ENCODE measurements around the gene MC1R.
"Not testable (repeated sequence)": the region's sequence is repeated elsewhere in the genome, so short reads cannot be mapped to it uniquely, and the experiment has no call there.

Gene MC1R

DNA sequence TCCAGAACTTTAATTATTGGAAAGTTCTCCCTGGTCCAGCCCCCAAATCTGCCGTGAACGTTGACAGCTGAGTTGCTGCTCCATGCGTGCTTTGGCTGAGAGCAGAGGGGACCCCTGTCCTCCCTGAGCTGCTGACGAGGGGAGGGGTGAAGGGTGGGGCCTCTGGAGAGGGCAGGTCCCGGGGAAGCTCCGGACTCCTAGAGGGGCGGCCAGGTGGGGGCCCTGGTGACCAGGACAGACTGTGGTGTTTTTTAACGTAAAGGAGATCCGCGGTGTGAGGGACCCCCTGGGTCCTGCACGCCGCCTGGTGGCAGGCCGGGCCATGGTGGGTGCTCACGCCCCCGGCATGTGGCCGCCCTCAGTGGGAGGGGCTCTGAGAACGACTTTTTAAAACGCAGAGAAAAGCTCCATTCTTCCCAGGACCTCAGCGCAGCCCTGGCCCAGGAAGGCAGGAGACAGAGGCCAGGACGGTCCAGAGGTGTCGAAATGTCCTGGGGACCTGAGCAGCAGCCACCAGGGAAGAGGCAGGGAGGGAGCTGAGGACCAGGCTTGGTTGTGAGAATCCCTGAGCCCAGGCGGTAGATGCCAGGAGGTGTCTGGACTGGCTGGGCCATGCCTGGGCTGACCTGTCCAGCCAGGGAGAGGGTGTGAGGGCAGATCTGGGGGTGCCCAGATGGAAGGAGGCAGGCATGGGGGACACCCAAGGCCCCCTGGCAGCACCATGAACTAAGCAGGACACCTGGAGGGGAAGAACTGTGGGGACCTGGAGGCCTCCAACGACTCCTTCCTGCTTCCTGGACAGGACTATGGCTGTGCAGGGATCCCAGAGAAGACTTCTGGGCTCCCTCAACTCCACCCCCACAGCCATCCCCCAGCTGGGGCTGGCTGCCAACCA is at the start of gene MC1R:
TSS of gene MC1R (plus strand) at position 410 of the 895 bp plus-strand sequence. CDS start at position 807, 397 bp downstream.
- DNase-seq (ENCODE audit: low read depth in 1 of 2, low spot score in 1 of 2), result no peak

DNA sequence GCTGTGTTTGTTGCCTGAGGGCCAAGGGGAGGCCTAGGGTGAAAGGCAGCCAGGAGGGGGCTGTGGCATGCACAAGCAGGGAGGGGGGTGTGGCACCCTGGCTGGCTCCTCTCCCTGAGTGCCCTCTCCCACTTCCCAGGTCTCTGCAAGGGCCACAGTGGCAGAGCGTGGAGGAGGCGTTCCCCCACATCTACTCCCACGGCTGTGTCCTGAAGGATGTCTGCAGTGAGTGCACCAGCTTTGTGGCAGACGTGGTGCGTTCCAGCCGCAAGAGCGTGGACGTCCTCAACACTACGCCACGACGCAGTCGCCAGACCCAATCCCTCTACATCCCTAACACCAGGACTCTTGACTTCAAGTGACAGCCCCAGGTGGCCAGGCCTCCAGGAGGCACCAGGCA is 48.8 kb upstream of the MC1R start:
- DNase-seq (ENCODE audit: low read depth in 1 of 2, low spot score in 1 of 2), result no peak

DNA sequence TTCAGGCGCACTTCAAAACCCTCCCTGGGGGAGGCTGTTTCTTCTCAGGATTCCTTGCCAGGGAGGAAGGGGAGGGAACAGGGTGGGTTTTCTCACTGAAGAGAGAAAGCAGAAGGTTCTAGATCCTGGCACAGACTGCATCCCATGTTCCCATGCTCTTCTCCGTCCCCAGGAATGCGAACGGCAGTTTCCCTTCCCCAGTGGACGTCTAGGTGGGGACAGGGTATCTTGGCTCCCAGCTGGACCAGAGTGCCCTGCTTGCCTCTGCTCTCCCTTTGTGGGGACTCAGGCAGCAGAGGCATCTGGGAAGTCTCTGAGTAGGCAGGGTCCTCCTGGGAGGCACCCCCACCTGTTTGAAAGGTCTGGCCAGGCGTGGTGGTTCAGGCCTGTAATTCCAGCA is 48.2 kb upstream of the MC1R start:
- DNase-seq (ENCODE audit: low read depth in 1 of 2, low spot score in 1 of 2), result no peak

DNA sequence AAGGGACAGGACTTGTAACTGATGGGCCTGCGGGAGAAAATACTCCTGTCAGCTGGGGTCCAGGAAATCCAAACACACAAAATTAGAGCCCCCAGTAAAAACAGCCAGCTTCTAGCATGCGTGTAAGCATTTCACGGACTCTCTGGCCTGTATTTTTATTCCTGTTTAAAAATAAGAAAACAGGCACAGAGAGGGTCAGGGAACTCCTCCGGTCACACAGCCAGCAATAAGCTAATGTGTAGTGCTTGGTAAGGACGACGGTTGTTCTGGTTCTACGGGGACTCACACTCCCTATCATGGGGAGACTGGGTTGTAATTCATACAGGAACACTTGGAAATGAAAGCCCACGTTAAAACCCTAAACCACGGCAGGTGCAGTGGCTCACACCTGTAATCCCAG is 46.8 kb upstream of the MC1R start:
- no peak for DNase-seq (ENCODE audit: low read depth in 1 of 2, low spot score in 1 of 2)

DNA sequence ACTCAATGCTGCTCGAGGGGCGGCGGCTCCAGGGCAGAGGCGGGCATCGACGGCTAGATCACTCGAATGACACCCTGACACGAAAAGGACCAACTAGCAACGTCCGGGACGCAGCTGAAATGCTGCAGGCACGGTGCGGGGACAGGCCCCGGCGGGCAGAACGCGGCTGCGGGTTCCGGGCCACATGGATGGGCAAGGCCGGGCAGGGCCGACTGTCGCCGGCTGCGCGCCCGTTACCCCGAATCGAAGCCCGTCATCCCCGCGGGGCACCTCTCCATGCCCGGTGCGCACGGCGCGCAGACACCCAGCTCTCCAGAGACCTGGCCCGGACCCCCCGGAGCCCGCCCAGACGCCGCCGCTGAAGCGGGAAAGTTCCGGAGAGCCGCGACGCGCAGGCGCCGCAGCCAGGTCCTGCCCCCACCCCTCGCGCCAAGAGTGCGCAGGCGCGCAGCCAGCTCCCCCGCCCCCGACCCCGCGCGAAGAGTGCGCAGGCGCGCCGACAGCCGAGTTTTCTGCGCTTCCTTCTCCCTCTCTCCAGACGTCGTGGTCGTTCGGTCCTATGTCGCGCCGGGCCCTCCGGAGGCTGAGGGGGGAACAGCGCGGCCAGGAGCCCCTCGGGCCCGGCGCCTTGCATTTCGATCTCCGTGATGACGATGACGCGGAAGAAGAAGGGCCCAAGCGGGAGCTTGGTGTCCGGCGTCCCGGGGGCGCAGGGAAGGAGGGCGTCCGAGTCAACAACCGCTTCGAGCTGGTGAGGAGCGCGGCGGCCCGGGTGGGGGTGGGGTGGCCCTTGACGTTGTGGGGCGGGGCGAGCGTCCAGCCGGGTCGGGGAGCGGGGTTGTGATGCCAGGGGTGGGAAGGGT is 45.3 kb upstream of the MC1R start, which contains the start of gene TCF25:
TSS of gene TCF25 (plus strand) at position 484 of the 863 bp plus-strand sequence. CDS start at position 560, 76 bp downstream.
- DNase-seq (ENCODE audit: low read depth in 1 of 2, low spot score in 1 of 2), result peak; percentile 76 to 80

DNA sequence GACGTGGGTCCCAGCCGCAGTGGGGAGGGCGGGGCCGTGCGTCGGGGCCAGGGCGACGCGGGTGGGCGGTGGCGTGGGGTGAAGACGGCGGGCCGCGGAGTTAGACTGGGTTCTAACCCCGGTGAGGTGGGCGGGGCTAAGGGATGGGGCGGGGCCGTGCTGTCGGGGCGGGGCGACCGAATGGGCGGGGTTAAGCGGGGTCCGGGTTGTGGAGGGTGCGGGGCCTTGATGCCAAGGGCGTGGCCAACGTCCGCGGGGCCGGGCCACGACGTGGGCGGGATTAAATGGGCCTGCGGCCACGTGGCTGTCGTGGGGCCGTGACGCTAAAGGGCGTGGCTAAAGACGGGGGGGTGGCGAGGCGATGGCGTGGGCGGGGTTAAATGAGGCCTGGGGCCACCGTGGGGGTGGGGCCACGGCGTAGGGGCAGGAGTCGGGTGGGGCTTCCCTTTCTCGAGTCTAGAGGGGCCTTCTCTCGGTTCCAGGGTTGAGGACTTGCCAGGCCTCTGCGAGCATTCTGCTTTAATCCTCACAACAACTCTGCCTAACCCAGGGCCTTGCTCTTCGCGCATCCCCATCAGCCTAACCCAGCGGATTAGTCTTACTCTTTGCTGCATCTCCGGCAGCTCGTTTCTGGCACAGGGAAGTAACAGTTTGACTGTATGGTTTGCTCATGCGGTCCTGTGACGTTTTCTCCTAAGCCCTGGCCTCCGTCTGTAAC is 44.5 kb upstream of the MC1R start:
- peak; percentile 84 to 92 for DNase-seq (ENCODE audit: low read depth in 1 of 2, low spot score in 1 of 2)

DNA sequence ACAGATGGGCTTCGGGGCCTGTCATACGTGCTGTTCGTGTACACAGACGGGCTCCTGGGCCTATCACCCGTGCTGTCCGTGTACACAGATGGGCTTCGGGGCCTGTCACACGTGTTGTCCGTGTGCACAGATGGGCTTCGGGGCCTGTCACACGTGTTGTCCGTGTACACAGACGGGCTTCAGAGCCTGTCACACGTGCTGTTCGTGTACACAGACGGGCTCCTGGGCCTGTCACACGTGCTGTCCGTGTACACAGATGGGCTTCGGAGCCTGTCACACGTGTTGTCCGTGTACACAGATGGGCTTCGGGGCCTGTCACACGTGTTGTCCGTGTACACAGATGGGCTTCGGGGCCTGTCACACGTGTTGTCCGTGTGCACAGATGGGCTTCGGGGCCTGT is 39.5 kb upstream of the MC1R start:
- not testable (repeated sequence) for DNase-seq (ENCODE audit: low read depth in 1 of 2, low spot score in 1 of 2)

DNA sequence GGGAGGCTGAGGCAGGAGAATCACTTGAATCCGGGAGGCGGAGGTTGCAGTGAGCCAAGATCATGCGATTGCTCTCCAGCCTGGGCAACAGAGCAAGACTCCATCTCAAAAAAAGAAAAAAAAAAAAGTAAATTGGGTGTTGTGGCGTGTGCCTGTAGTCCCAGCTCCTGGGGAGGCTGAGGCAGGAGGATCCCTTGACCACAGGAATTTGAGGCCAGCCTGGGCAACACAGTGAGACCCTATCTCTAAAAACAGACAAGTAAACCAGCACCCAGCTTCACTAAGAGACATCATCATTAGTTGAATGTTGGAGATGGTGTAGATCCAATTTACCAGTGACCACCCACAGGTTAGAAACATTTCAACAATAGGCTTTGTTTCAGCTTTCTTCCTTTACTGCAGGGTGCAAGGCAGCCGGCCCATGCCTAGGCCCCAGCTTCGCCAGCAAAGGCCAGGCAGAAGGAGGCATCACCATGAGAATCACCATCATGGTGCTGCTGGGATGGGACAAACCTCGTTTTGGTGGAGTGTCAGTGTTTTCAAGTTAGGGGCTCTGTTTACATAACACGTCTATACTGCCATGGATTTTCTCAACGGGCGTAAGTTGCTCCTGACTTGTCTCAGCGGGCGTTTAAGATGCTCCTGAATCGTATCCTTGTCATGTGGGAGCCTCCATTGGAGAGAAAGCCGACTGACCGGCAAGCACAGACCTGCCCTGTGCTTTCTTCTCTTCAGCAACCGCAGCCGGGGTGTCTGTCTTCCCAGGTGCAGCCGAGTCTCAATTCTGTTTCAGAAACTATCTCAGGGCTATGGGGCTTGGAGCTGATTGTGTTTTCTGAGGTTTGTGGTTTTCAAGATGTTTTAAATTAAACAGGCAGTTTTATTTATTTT is 37.9 kb upstream of the MC1R start:
- no peak for DNase-seq (ENCODE audit: low read depth in 1 of 2, low spot score in 1 of 2)

DNA sequence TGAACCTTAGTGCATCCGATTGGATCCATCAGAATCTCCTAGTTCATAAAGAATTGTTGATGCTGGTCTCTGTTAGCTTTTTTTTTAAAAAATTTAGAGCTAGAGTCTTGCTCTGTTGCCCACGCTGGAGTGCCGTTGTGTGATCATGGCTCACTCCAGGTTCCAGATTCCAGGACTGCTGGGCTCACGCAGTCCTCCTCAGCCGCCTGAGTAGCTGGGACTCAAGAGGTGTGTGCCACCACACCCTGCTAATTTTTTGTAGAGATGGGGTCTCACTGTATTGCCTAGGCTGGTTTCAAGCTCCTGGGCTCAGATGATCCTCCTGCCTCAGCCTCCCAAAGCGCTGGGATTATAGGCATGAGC is 37.3 kb upstream of the MC1R start:
- no peak for DNase-seq (ENCODE audit: low read depth in 1 of 2, low spot score in 1 of 2)

DNA sequence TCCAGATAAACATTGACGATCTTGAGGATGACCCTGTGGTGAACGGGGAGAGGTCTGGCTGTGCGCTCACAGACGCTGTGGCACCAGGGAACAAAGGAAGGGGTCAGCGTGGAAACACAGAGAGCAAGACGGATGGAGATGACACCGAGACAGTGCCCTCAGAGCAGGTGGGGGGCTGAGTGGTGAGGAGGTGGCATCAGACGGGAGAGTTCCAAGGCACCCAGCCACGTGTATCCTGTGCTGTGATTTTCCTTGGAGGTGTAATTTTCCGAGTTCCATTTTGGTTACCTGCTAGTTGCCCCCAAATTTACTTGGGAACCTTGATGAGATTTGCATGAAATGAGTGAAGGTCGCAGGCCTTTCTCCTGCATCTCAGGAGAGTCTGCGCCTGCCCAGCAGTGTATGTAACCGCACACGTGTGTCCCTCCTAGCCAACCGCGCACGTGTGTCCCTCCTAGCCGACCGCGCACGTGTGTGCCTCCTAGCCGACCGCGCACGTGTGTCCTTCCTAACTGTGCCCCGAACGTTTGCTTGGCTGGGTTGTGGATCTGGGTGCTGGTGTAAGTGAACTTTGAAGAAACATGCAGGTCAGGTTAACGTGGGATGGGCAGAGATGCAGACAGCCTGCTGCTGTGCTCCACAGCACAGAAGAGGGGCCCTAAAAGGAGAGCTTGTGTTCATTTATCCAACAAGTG is 35.2 kb upstream of the MC1R start:
- no peak for DNase-seq (ENCODE audit: low read depth in 1 of 2, low spot score in 1 of 2)

- no peak for DNase-seq (ENCODE audit: low read depth in 1 of 2, low spot score in 1 of 2)
Measured at GRCh38 chr16:89884041-89884421, 34.6 kb upstream of the MC1R start.

- no peak for DNase-seq (ENCODE audit: low read depth in 1 of 2, low spot score in 1 of 2)
Measured at GRCh38 chr16:89887243-89887642, 31.4 kb upstream of the MC1R start.

DNA sequence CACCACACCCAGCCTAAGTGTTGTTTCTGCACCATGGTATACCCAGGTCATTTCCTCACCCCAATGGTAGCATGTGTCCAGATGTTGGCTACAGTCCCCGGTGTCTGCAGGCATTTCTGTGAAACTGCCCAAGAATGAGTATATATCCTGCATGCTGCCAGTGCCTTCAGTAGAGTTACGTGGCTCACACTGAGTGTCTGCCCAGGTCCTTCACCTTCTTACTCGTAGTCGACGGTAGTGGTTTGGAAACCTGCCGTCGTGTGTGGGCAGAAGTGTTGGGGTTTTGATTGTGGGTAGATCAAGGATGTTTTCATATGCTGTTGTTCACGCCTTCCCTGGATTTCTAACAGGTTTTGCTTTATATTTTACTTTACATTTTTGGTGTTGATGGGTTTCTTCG is 28.5 kb upstream of the MC1R start:
- DNase-seq (ENCODE audit: low read depth in 1 of 2, low spot score in 1 of 2), result no peak

GRCh38 chr16:89890886-89891657 is 27.6 kb upstream of the MC1R start:
- no peak for DNase-seq (ENCODE audit: low read depth in 1 of 2, low spot score in 1 of 2)

DNA sequence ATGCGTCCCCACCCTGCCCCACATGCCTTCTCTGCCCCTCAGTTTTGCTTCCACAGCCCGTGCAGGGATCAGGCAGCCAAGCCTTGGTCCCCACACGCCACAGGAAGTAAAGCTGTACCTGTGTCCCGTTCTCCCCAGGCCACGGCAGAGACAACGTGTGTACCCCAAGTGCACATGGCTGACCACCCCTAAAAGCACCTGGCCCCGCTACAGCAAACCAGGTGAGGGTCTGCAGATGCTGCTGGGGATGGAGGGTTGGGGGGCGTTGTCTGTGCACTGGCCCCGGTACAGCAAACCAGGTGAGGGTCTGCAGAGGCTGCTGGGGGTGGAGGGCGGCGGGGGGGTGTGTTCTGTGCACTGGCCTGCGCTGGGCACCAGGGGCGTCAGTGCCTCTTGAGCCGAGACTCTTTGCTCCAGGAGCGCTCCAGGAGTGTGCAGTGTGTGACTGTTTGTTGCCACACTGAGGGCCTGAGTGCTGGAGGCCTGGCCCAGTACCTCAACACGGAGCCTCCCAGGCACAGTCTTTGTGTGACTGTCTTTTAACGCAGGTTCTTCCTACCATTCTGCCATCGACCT is 26.5 kb upstream of the MC1R start:
- DNase-seq (ENCODE audit: low read depth in 1 of 2, low spot score in 1 of 2), result no peak

- DNase-seq (ENCODE audit: low read depth in 1 of 2, low spot score in 1 of 2), result no peak
Measured at GRCh38 chr16:89892635-89893034, 26.0 kb upstream of the MC1R start.

DNA sequence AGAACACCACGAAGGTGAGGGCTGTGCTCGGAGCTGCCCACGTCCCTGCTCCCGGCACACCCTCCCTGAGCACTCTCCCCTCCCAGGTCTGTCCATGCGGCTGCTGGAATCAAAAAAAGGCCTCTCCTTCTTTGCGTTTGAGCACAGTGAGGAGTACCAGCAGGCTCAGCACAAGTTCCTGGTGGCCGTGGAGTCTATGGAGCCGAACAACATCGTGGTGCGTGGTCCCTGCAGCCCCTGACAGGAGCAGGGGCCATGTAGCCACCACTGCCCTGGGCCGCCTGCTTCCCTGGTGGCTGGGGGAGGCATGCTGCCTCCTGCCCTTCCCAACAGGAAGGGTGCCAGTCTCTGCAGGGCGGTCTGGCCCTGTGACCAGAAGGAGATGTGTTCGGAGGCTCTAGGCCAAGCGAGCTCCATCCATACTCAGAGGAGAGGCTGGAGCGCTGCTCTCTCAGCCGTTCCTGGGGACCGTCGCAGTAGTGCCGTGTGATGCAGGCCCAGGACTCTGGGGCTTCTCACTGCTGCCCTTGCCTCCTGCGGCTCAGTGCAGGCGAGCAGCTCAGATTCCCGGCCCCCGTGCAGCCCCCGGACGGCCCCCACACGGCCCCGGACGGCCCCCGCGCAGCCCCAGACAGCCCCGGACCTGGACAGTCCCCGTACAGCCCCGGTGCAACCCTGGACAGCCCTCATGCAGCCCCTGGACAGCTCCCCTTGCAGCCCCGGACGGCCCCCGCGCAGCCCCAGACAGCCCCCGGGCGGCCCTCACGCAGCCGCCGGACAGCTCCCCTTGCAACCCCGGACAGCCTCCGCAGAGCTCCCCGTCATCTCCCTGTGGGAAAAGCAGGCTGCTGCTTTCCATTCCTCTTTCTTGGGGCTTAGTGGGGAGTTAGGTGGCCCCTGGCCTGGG is 24.8 kb upstream of the MC1R start:
- DNase-seq (ENCODE audit: low read depth in 1 of 2, low spot score in 1 of 2), result no peak

All from activated T-helper 1 cell treated with anti-CD3 and anti-CD28 coated beads, Interleukin-2, amount 50 U/mL, for 16 hours (primary cell).